ENCODE results near the gene SCN8A. TPM values are rescaled to one million over a fixed set of nuclear protein-coding genes. Genes with fewer than 3 reads are reported as not detected.
A peak's percentile ranks its signal among the peaks of the same experiment; 100 is the strongest.

SCN8A gene
- total RNA-seq, 2 experiments from 2014 or later = 0.69 to 1.0 TPM

GRCh38 chr12:51819736-51820525 is 228.9 kb downstream of the SCN8A start:
- H3K27me3 Mint-ChIP-seq = no peaks in the 10 kb centered on the region
- H3K4me1 Mint-ChIP-seq = peaks cover 22% of the 10 kb centered on the region
- no peak overlapping the region for H3K27ac Mint-ChIP-seq
- ATAC-seq = no peak
- intact Hi-C loops (cut with DNase I, micrococcal nuclease) = loop anchor here (1.0 to 10.0 kb wide), 14 partner anchors 8 to 585 kb away; partner anchors contain the start of genes SCN8A (in 2 of the 2), SLC4A8 (in 2 of the 2), ACVR1B (in 1 of the 2) and ATG101 (in 1 of the 2)
- no peak for DNase-seq
- CTCF ChIA-PET = interaction anchor here (0.6 to 1.8 kb wide), 17 partner anchors 10 to 787 kb away, joined by 3 to 6 read pairs (median 3); no protein-coding TSS in a partner anchor
- no peaks in the 10 kb centered on the region for H3K36me3 Mint-ChIP-seq (ENCODE audit: low read depth)
- peak overlapping the region; percentile 59 for H3K4me3 Mint-ChIP-seq
- POLR2A ChIA-PET = interaction anchor here (0.6 to 1.3 kb wide), 5 partner anchors 24 to 1397 kb away, joined by 3 to 6 read pairs (median 4); no protein-coding TSS in a partner anchor
- no peaks in the 10 kb centered on the region for H3K9me3 Mint-ChIP-seq (ENCODE audit: low read depth)

- Mint-ChIP-seq H3K27ac (no peak overlapping the region), H3K9me3 (ENCODE audit: low read depth) (no peaks in the 10 kb centered on the region), H3K27me3 (no peaks in the 10 kb centered on the region), H3K36me3 (ENCODE audit: low read depth) (no peaks in the 10 kb centered on the region), H3K4me1 (peaks cover 15% of the 10 kb centered on the region), H3K4me3 (peak overlapping the region; percentile 59)
- CTCF ChIA-PET = interaction anchor here (0.6 to 1.8 kb wide), 15 partner anchors 9 to 774 kb away, joined by 3 to 6 read pairs (median 4); no protein-coding TSS in a partner anchor
- ATAC-seq = peak; percentile 83
- intact Hi-C loops (cut with DNase I, micrococcal nuclease) = loop anchor here (1.0 to 10.0 kb wide), 14 partner anchors 8 to 586 kb away; partner anchors contain the start of genes SCN8A (in 2 of the 2), SLC4A8 (in 2 of the 2), ACVR1B (in 1 of the 2) and ATG101 (in 1 of the 2)
- DNase-seq = peak; percentile 92
- POLR2A ChIA-PET = interaction anchor here (0.6 to 1.3 kb wide), 5 partner anchors 29 to 1396 kb away, joined by 3 to 6 read pairs (median 4); no protein-coding TSS in a partner anchor
Observed at GRCh38 chr12:51820526-51821439, 229.8 kb downstream of the SCN8A start.

DNA sequence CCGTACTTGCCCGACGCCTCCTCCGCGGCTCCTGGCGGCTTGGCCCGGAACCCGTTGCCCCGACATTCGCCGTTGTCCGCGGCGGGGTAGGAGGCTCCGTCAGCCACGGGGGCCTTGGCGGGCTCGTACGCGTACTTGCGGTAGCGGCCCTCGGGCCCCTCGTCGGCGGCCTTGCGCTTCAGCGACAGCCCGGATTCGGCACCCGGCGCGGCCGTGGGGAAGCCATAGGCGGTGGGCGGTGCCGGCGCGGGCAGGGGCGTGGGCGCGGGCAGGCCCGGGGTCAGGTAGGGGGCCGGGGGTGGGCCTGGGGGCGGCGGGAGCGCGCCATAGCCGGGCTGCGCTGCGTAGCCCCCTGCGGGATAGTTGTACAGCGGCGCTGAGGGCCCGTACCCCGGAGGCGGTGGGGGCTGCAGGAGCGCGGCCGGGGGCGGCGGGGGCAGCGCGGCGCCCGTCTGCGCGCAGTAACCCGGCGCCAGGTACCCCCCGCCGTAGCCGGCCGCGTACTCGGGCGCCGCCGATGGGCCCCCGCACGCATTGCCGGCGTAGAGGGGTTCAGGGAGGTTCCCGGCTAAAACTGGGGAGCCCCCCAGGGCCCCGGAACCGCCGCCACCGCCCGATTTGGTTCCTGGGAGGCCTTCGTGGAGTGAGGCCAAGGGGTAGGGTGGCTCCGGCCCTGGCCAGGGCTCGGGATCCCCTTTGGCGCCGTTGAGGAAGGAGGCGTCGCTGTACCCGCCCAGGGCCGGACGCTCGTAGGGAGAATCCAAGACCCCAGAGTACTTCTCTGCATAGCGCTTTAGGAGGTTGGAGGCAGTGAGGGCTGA is 230.6 kb downstream of the SCN8A start:
- CTCF ChIA-PET = interaction anchor here (0.6 to 1.5 kb wide), 7 partner anchors 11 to 220 kb away, joined by 3 to 6 read pairs (median 5); no protein-coding TSS in a partner anchor
- Mint-ChIP-seq H3K4me3 (peak overlapping the region; percentile 65), H3K27ac (peak overlapping the region; percentile 55), H3K36me3 (ENCODE audit: low read depth) (no peaks in the 10 kb centered on the region), H3K9me3 (ENCODE audit: low read depth) (no peaks in the 10 kb centered on the region), H3K4me1 (peaks cover 16% of the 10 kb centered on the region), H3K27me3 (no peaks in the 10 kb centered on the region)
- DNase-seq (peak; percentile 57), ATAC-seq (peak; percentile 4)
- intact Hi-C loops (cut with DNase I, micrococcal nuclease) = loop anchor here (2.0 to 10.0 kb wide), 12 partner anchors 51 to 587 kb away; partner anchors contain the start of genes SCN8A (in 2 of the 2), SLC4A8 (in 2 of the 2), ACVR1B (in 1 of the 2) and ATG101 (in 1 of the 2)
- POLR2A ChIA-PET = no interaction called here

DNA sequence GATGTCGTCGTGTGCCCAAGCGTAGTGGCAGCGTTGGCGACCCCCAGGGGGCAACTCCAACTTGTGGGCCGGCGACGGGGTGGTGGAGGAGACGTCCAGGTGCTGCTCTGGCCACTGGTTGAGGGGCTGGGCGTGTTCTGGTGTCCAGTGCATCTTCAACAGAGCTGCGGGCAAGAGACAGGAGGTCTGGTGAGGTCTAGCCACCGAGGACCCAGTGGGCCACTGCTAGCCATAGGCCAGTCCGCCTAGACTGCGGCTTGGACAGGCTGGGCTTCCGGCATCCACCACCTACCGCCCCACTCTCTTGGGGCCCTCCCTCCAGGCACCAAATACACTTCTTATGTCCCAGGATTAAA is 231.2 kb downstream of the SCN8A start:
- Mint-ChIP-seq H3K9me3 (ENCODE audit: low read depth) (no peaks in the 10 kb centered on the region), H3K4me1 (peaks cover 22% of the 10 kb centered on the region), H3K27me3 (no peaks in the 10 kb centered on the region), H3K36me3 (ENCODE audit: low read depth) (no peaks in the 10 kb centered on the region), H3K4me3 (peak overlapping the region; percentile 65), H3K27ac (no peak overlapping the region)
- ChIA-PET CTCF (interaction anchor here (0.6 to 3.0 kb wide), 2 partner anchors 8 to 176 kb away, joined by 3 to 15 read pairs; a partner anchor contains a TSS), POLR2A (no interaction called here)
- DNase-seq (no peak), ATAC-seq (no peak)
- intact Hi-C loops (cut with DNase I, micrococcal nuclease) = loop anchor here (5.0 to 10.0 kb wide), 7 partner anchors 50 to 587 kb away; partner anchors contain the start of genes ATG101 (in 1 of the 2), DAZAP2 (in 1 of the 2), GALNT6 (in 1 of the 2) and SCN8A (in 1 of the 2)

DNA sequence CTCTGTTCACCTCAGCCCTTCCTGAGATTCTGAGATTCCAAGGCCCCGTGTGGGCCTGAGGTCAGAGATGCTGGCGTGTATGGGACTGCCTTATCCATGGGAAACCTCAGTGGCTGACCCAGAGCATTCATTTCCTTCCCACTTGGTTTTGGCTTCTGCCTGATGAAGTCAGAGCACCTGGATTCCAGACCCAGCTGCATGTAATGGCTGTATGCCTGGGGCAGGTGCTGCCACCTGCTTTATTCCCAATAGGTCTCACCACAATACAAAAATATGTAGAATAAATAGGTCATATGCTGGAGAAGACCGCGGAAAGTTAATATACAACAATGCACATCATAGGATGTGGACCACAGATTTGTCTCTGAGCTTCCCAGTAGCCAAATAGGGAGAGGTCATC is 231.9 kb downstream of the SCN8A start:
- intact Hi-C loops (cut with DNase I, micrococcal nuclease) = loop anchor here (5.0 to 10.0 kb wide), 7 partner anchors 49 to 588 kb away; partner anchors contain the start of genes ATG101 (in 1 of the 2), DAZAP2 (in 1 of the 2), GALNT6 (in 1 of the 2) and SCN8A (in 1 of the 2)
- ChIA-PET POLR2A (no interaction called here), CTCF (interaction anchor here (0.6 to 3.0 kb wide), 9 partner anchors 9 to 404 kb away, joined by 3 to 15 read pairs (median 4); partner anchors contain the start of gene SLC4A8)
- DNase-seq (no peak), ATAC-seq (no peak)
- Mint-ChIP-seq H3K36me3 (ENCODE audit: low read depth) (no peaks in the 10 kb centered on the region), H3K27me3 (no peaks in the 10 kb centered on the region), H3K27ac (no peak overlapping the region), H3K4me1 (peaks cover 29% of the 10 kb centered on the region), H3K4me3 (no peak overlapping the region), H3K9me3 (ENCODE audit: low read depth) (no peaks in the 10 kb centered on the region)

DNA sequence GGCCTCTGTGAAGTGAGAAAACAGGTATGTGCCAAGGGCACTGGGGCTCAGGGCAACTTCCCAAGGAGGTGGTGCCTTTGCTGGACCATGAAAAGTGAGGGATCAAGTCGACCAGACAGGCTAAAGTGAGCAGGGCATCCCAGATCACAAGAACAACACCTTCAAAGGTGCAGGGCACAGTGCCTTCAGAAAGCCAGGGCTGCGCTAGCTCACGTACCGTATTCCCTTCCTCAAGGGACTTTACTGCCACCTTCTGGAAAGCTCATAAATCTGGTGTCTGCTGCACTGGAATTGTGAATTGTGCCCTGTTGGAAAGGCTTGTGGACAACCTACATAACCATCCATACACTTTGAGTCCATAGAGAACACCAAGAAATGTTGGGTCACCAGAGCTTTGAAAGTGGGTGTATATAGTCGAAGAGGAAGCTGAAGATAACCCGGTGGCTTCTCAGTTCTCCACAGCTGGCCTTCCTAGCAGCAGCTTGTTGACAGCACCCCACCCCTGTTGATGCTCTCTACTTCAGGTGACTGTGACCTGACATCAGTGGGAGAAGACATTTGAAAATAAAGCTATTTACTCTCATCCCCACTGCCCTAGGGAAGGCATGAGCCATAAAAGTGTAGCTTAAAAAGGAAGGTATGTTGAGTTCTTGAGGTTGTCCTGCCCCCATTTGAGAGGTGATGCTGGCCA is 233.0 kb downstream of the SCN8A start:
- ChIA-PET POLR2A (interaction anchor here (0.5 kb wide), 1 partner anchor 10 kb away, joined by 4 read pairs; no protein-coding TSS in a partner anchor), CTCF (interaction anchor here (0.5 to 3.0 kb wide), 21 partner anchors 8 to 1636 kb away, joined by 3 to 15 read pairs (median 4); partner anchors contain the start of gene SLC4A8)
- H3K4me1 Mint-ChIP-seq = peaks cover 38% of the 10 kb centered on the region
- no peaks in the 10 kb centered on the region for H3K36me3 Mint-ChIP-seq (ENCODE audit: low read depth)
- H3K4me3 Mint-ChIP-seq = no peak overlapping the region
- intact Hi-C loops (cut with DNase I, micrococcal nuclease) = loop anchor here (5.0 to 10.0 kb wide), 7 partner anchors 48 to 589 kb away; partner anchors contain the start of genes ATG101 (in 1 of the 2), DAZAP2 (in 1 of the 2), GALNT6 (in 1 of the 2) and SCN8A (in 1 of the 2)
- H3K27ac Mint-ChIP-seq = peak overlapping the region; percentile 13
- no peak for ATAC-seq
- DNase-seq = peak; percentile 55
- no peaks in the 10 kb centered on the region for H3K9me3 Mint-ChIP-seq (ENCODE audit: low read depth)
- no peaks in the 10 kb centered on the region for H3K27me3 Mint-ChIP-seq

- no peaks in the 10 kb centered on the region for H3K36me3 Mint-ChIP-seq (ENCODE audit: low read depth)
- ChIA-PET CTCF (interaction anchor here (2.5 to 3.0 kb wide), 3 partner anchors 11 to 406 kb away, joined by 9 to 15 read pairs (median 15); a partner anchor contains a TSS), POLR2A (no interaction called here)
- no peak overlapping the region for H3K27ac Mint-ChIP-seq
- no peak for DNase-seq
- H3K9me3 Mint-ChIP-seq (ENCODE audit: low read depth) = no peaks in the 10 kb centered on the region
- intact Hi-C loops (cut with DNase I, micrococcal nuclease) = loop anchor here (5.0 to 10.0 kb wide), 5 partner anchors 147 to 590 kb away; partner anchors contain the start of genes ATG101 (in 1 of the 2), DAZAP2 (in 1 of the 2), GALNT6 (in 1 of the 2) and SCN8A (in 1 of the 2)
- H3K27me3 Mint-ChIP-seq = no peaks in the 10 kb centered on the region
- H3K4me3 Mint-ChIP-seq = no peak overlapping the region
- peaks cover 32% of the 10 kb centered on the region for H3K4me1 Mint-ChIP-seq
- no peak for ATAC-seq
Observed at GRCh38 chr12:51825216-51825615, 234.2 kb downstream of the SCN8A start.

- ATAC-seq (no peak), DNase-seq (no peak)
- Mint-ChIP-seq H3K27ac (peak overlapping the region; percentile 91), H3K27me3 (no peaks in the 10 kb centered on the region), H3K4me1 (peaks cover 32% of the 10 kb centered on the region), H3K36me3 (ENCODE audit: low read depth) (no peaks in the 10 kb centered on the region), H3K9me3 (ENCODE audit: low read depth) (no peaks in the 10 kb centered on the region), H3K4me3 (no peak overlapping the region)
- POLR2A ChIA-PET = no interaction called here
- intact Hi-C loops (cut with DNase I, micrococcal nuclease) = loop anchor here (5.0 to 10.0 kb wide), 5 partner anchors 145 to 592 kb away; partner anchors contain the start of genes ATG101 (in 1 of the 2), DAZAP2 (in 1 of the 2), GALNT6 (in 1 of the 2) and SCN8A (in 1 of the 2)
- CTCF ChIA-PET = interaction anchor here (0.7 kb wide), 1 partner anchor 198 kb away, joined by 3 read pairs; no protein-coding TSS in a partner anchor
Observed at GRCh38 chr12:51826881-51827280, 235.8 kb downstream of the SCN8A start.
